NCI-H2227 (cell line): ENCODE data around the gene SEMG2.

Experiments
- DNase-seq: peaks from one replicate; lab custom pipeline; 2025; ENCODE audit not compliant: unreplicated experiment; lab: John Stamatoyannopoulos, UW

Gene SEMG2

GRCh38 chr20:45221076-45221475 lies at the start of gene SEMG2:
Gene SEMG2, plus strand, starts transcription at chr20:45221373. Its CDS starts 17 bp downstream, at chr20:45221390.
- no peak for DNase-seq

GRCh38 chr20:45173522-45173921 lies 47.7 kb upstream of the SEMG2 start:
- no peak for DNase-seq

GRCh38 chr20:45174434-45175364 lies 46.5 kb upstream of the SEMG2 start, which contains the start of gene PI3:
Gene PI3, plus strand, starts transcription at chr20:45174902. Its CDS starts 21 bp downstream, at chr20:45174923.
- DNase-seq: no peak

DNA sequence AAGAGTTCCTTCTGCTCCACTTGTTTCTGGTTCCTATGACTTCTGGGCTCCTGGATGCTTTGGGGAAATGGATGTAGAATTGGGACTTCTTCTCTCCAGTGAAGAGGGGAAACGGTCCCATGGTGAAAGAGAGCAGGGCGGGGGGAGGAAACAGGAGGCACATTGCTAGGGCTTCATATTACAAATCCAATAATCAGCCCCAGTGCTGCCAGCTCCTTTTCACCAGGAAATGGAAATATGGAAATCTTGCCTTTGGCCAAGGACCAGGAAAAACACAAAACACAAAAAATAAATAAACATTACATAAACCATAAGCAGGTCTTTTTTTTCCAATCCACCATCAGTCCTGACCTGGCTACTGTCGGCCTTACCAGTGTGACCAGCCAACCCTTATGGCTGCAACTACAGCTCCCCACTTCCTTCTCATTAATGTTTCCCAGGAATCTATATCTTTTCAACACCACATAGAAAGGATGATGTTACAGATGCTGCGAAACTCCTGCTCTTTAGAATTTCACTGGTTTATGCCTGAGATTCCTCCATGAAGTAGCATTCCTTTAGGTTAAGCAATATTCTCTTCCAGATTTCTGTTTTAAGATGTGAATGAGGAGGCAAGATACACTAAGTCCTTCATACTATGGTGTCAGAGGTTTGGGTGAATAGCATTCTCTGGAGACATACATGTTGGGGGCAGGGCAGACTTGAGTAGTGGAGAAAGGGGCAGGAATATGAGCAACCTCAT lies 44.5 kb upstream of the SEMG2 start:
- no peak for DNase-seq

DNA sequence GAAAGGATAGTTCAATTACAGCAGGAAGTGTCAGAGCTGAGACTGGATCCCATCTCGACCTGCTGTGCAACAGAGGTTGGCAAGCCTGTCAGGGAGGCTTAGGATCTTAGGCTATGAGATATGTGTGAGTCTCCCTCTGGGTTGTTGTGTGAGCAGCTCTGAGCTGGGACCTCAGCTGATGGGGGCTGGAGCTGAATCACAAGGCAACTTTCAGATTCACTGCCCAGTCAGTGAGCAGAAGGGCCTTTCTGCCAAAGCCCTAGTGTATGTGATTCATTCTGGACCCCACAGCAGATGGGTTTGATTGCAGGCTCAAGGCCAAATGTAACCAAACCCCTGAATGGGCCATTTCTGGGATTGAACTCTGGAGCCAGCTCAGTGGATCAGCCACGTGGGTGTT lies 42.0 kb upstream of the SEMG2 start:
- DNase-seq: no peak

- DNase-seq: no peak
These were observed 39.5 kb upstream of the SEMG2 start for GRCh38 chr20:45181639-45182038.

DNA sequence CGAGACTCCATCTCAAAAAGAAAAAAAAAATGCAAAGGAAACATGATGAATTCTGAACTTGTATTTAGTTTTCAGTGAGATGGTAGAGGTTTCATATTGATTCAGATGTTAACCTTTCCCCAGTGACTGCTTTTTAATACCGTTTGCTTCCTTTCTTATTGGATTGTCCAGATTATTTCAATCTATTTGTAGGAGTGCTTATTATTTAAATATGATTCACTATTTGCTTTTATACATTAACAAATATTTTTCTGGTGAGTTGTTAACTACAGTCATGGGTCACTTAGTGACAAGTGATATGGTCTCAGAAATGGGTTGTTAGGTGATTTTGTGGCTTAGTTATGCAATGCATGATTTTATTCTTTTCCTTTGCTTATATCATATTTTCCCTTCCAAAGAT lies 38.1 kb upstream of the SEMG2 start:
- no peak for DNase-seq

DNA sequence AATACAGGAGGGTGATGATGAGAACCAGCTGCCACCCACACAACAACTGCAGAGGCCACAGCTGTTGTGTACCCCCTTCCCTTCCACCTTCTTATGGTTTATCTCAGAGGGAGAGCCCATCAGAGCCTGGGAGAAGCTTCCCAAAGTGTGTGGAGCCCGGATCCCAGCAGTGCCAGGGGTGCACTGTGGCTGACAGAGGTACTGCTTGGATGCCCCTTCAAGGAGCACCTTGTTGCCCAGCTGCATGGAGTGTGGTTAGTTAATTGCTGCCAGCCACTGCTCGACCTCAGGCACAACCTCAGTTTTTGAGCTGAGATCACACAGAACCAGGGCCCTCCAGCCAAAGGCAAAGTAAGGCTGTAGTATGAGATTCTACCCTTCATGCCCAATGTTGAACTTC lies 33.5 kb upstream of the SEMG2 start:
- DNase-seq: no peak

DNA sequence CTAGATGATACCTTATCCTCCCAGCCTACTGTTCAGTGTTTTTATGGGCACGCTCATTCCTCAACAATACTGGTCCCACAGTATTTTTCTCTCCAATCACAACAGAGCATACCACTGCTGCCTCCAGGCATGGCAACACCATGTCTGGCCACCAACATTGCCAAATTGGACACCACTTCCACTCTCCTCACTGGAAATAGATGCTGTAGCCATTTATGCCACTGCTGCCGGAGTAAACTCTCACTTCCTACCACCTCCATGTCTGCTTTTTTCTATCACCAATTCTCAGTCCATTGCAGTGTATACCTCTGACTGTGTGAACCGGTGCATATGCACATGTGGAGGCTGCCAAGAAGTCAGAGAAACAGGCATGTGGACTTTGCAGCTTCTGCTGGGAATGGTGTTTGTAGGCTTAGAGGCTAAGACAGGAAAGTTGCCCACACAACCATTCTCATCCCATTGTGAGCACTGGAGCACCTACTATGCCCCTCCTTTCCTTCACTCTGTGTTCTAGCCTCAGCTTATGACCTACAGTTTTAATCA lies 32.0 kb upstream of the SEMG2 start:
- peak; percentile 23 for DNase-seq

GRCh38 chr20:45189861-45190260 lies 31.3 kb upstream of the SEMG2 start:
- no peak for DNase-seq

- DNase-seq: no peak
These were observed 29.2 kb upstream of the SEMG2 start for GRCh38 chr20:45191926-45192325.

DNA sequence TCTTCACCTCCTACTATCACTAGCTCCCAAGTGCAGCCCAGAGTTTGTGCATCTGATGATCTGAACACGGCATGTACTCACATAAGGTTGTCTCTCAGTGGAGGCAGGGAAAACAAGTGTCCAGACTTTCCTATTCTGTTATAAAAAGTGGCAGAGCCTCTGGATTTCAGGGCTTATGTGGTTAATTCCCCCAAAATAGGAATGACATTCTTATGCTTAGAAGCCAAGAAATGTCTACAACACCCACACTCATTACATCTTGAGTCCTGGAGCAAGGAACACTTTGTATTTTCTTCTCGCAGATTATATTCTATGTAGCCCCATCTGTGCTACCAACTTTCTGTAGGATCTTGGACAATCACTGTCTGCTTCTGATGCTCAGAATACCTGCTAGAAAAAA lies 27.8 kb upstream of the SEMG2 start:
- no peak for DNase-seq

GRCh38 chr20:45206725-45207124 lies 14.4 kb upstream of the SEMG2 start, which contains the start of gene SEMG1:
Gene SEMG1, plus strand, starts transcription at chr20:45207033. Its CDS starts 21 bp downstream, at chr20:45207054.
- DNase-seq: no peak

DNA sequence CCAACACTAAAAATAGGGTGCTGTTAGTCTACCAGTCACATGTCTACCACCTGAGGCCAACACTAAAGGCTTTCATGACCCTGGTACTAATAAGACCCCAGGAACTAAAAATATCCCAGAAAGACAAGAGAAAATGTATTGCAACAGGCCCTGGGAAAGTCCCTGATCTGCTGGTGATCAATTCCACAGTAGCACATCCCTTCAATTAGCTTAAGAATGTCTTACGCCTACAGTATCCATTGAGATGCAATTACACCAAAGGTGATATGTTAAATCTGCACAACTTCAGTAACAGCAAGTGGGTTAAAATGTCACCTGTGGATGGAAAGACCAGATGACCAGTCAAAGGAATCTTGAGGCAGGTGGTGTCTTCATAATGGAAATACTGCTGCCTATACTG lies 11.2 kb upstream of the SEMG2 start:
- DNase-seq: no peak

DNA sequence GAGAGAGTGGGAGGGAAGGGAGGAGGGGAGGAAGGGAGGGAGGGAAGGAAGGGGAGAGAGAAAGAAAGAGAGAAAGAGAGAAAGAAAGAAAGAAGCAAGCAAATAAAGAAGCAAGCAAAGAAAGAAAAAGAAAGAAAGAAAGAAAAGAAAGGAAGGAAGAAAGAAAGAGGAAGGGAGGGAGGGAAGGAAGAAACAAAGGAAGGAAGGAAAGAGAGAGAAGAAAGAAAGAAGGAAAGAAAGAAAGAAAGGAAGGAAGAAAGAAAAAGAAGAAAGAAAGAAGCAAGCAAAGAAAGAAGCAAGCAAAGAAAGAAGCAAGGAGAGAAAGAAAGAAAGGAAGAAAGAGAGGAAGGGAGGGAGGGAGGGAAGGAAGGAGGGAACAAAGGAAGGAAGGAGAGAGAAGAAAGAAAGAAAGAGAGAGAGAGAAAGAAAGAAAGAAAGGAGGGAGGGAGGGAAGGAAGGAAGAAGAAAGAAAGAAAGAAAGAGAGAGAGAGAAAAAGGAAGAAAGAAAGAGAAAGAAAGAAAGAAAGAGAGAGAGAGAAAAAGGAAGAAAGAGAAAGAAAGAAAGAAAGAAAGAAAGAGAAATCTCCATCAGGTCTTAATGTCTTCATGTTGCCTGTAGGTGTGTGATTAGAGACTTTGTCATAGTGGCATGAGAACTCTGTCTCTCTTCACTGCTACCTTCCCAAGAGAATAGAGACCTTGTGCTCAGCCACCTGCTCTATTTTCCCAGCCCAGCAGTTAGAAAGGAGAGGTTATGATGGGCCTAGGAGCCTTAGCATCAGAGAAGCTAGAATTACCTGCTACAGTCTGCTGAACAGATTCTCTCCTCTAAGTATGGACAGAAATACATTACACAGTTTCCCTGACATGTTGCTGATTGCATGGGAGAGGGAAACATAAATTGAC lies 9.4 kb upstream of the SEMG2 start:
- no peak for DNase-seq

DNA sequence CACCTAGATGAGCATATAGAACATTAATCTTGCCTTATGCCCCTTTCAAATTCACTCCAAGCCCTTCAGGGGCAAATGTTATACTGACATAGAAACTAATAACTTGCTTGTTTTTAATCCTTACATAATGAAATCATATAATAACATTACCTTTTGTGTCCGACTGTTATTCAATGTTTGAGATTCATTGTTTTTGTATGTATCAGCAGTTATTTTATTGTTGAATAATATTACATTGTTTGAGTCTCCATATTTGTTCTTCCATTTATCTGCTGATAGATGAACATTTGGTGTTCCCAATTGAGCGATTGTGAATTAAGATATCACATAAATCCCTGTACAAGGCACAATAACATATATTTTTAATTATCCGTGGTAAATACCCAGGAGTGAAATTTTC lies 8.3 kb upstream of the SEMG2 start:
- DNase-seq: no peak

GRCh38 chr20:45218124-45218523 lies 3.0 kb upstream of the SEMG2 start:
- no peak for DNase-seq

DNA sequence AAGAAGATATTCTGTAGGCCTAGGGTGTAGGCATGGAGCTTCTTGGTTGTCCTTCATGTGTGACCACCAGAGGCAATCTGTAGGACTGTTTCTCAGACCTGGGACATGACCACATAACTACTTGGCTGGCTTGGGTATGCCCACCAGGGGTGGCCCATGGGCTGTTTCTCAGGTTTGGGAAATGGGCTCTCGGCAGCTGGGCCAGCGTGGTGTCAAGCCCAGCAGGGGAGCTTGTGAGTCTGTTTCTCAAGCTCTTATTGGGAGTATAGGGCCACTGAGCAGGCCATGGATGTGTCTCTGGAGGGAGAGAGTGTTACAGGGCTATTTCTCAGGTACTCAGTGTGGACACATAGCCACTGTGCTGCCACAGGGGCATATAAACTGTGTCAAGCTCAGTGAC lies 2.5 kb upstream of the SEMG2 start:
- DNase-seq: no peak

- DNase-seq: no peak
These were observed 2.0 kb downstream of the SEMG2 start for GRCh38 chr20:45223136-45223535.

DNA sequence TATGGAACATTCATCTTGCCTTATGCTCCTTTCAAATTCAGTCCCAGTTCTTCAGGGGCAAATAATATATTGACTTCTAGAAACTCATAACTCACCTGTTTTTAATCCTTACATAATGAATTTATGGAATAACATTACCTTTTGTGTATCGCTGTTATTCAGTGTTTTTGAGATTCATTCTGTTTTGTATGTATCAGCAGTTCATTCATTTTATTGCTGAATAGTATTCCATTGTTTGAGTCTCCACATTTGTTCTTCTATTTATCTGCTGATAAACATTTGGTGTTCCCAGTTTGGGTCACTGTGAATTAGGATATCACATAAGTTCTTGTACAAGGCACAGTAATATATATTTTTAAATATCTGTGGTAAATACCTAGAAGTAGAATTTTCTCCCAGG lies 5.1 kb downstream of the SEMG2 start:
- DNase-seq: no peak
